HG02938 (cell line): ENCODE measurements around the gene MSH4.
"Not testable (repeated sequence)": the region's sequence is repeated elsewhere in the genome, so short reads cannot be mapped to it uniquely, and the experiment has no call there.

Experiments used
- ATAC-seq: cut with Tn5 transposase; IDR thresholded peaks from one replicate; pipeline ENCODE4 v1.9.1; 2021; ENCODE audit warnings: mild to moderate bottlenecking, moderate library complexity; ENCODE audit not compliant: unreplicated experiment

The MSH4 gene

DNA sequence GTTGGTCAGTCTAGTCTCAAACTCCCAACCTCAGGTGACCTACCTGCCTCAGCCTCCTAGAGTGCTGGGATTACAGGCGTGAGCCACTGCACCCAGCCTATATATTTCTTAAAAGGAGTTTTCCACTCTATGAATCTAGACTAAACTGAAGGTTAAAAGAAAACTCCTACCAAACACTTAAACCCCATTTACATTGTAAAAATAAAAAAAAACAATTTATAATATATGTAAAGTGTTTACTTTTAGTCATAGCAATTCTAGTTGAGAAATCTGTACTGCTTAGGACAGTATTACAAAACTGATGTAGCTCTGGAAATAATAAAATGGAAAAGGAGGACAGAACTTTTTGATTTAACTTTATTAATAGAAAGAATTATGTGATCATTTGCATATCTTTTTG is 126.0 kb downstream of the MSH4 start:
- no peak for ATAC-seq

DNA sequence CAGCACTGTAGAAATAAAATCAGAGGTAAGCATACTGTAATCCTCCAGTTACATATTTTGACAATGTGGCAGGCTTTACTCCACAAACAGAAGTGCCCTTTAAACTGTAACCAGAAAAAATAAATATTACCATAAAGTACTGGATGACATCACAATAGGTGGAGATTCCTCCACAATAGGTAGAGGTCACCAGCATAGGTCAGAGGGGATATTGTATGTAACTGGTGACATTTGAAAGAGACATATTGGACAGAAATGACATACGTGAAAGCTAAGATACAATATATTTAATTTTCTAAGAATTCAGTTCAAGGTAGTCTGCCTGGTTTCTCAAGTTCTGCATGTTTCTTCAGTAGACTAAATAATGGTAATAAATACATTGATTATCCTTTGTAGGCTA is 135.6 kb downstream of the MSH4 start, which contains the start of gene ASB17:
TSS of gene ASB17 (minus strand) at position 101 of the 400 bp plus-strand sequence. CDS start 113 bp downstream, outside the sequence.
- no peak for ATAC-seq

DNA sequence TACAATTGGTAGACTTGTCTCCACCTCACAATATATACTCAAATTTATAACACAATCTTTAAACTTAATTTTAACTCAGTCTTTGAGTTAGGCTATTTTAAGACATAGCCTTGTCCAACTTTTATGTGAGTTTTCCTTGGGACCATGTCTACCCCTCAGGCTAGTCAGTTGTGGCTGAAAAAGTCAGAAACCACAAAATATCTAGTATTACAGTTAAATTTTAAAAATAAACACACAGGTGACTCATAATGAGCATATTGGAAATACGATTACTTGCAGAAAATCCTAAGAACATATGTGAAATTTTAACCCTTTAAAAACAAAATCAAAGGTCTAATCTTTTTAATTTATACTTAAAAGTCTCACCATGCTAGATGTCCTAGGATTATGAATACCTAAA is 140.4 kb downstream of the MSH4 start:
- ATAC-seq: peak; percentile 51

DNA sequence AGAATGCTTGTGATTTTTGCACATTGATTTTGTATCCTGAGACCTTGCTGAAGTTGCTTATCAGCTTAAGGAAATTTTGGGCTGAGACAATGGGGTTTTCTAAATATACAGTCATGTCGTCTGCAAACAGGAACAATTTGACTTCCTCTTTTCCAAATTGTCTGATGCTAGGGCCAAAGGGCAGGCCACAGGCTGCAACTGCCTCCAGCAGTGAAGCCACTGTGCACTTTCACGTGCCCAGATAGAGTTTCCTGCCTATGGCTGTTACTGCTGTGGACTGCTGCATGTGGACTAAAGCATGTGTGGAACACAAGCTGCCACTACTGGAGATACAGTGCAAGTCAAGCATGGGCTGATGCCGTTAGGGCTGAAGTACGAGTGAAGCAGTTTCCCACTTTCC is 146.4 kb downstream of the MSH4 start:
- ATAC-seq: not testable (repeated sequence)

DNA sequence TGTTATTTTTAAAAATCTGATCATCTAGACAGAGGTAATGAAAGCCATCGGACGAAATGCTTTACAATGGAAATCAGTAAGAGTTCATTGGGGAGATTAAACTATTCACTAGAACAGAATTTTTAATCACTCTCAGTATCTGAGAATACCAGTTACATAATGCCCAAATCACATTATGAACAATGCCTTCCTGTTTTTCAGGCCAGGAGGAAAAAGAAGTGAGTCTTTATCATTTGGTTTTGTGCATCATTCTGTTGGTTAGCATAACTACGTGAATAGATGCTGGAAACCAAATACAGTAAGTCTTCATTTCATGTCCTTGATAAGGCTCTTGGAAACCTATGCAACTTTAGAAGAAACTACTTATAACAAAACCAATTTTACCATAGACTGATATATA is 153.5 kb downstream of the MSH4 start:
- ATAC-seq: no peak

DNA sequence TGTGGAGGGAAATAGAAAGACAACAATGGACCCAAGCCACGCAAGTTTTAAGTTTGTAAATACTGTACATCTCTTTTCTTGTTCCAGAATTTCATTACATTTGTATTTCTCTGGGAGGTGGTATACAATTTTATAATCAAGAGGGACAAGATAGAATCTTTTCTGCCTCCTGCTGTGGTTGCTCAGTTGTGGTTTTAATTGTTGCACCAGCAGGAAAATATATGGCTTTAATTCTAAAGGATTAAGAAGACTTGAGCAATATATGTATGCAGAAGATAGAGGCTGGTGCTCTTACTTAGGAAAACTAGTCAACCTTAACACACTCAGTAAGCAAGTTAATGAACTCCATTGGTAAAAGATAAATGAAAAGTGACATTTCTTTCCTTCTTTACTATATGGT is 155.3 kb downstream of the MSH4 start:
- ATAC-seq: no peak

DNA sequence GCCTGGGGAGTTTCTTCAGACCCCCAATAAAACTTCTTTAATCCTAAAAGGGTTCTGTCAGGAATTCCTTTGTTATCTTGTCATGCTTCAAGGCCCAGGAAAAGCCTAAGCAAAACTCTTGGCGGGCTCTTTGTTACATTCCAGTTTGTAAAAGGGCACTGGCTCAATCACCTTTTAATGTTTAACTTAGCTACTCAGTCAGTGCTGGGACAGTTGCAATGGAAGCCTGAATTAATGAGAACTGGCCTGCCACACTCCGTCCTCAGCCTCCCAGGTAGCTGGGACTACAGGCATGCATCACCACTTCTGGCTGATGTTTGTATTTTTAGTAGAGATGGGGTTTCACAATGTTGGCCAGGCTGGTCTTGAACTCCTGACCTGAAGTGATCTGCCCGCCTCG is 156.8 kb downstream of the MSH4 start:
- no peak for ATAC-seq

DNA sequence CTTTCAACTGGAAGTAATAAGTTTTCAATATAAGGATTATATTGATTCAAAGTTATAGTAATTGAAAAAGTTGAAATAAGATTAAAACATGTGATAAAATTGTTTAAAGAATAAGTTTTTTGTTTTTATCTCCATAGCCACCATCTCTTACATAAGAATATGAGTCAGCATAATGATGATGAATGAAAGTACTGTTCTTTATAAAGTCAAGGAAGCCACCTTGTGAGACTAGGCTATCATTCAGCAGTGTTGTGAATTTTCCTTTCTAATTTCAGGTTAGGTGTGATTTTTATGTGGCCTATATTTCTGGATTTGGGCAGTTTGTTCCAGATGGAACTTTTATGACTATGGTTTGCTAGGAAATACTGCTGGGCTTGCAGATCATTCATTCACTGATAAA is 157.9 kb downstream of the MSH4 start:
- no peak for ATAC-seq
